IPS-18c (cell line): ENCODE results near the gene DDX20.

Source experiments
- H3K4me3 ChIP-seq: 2 replicates; pipeline ENCODE4 v1.7.0; 2013; ENCODE audit warnings: low read depth, mild to moderate bottlenecking, low read length, moderate library complexity; ENCODE audit not compliant: insufficient read depth
- H3K9me3 ChIP-seq: one replicate; pipeline ENCODE4 v1.6.1; 2013; ENCODE audit warnings: mild to moderate bottlenecking, low read length, moderate library complexity; ENCODE audit not compliant: control insufficient read depth, insufficient read depth

DDX20 gene

DNA sequence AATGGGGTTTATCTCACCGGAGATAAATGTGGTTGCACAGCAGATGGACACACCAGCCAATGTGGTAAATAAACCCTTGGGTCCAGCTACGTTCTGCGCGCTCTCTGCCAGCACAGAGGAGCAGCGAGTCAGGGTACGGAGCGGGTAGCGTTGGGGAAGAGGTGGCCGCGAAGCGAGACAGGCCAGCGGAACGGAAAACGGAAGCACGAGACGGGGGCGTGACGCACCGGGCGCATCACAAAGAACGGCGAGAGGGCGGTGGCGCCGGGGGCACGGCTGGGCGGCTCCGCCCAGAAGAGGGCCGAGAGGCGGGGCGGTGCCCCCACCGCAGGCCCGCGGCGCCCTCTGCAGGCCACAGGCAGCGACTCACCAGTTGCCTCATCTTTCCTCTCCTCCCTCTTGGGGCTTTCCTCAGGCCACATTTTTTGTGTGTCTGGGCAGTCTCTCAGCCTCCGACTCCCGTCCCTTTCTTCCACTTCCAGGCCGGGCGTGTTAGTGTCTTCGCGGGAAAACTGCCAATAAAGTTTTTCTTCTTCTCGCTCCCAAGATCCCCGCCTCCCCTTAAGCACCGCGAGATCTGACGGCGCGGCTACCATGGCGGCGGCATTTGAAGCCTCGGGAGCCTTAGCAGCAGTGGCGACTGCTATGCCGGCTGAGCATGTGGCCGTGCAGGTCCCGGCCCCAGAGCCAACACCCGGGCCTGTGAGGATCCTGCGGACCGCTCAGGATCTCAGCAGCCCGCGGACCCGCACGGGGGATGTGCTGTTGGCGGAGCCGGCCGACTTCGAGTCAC is at the start of gene DDX20:
Gene DDX20, plus strand, starts transcription at position 571 of the 793 bp plus-strand sequence. Its CDS starts 24 bp downstream, at position 595.
- Histone ChIP-seq H3K9me3 (no peaks in the 10 kb centered on the region), H3K4me3 (peak within 1 kb of the TSS; percentile 97)

DNA sequence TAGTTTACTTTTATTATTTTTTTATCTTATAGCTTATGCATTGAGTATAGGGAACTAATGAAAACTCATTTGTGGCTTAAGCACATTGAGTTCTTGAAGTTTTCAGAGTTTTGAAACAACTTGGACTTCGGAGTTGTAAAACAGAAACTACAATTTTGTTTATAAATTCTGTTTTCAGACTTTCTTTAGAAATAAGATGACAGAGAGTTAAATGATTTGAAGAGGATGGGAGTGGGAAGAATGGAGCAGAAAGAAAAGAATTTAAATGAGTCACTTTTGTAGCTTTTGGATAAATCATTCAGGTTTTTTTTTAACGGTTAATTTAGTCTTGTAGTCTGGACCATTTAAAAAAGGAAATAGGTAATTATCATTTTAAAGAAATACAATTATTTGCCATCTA is 48.8 kb upstream of the DDX20 start:
- H3K9me3 ChIP-seq = no peaks in the 10 kb centered on the region
- H3K4me3 ChIP-seq = no peak overlapping the region

DNA sequence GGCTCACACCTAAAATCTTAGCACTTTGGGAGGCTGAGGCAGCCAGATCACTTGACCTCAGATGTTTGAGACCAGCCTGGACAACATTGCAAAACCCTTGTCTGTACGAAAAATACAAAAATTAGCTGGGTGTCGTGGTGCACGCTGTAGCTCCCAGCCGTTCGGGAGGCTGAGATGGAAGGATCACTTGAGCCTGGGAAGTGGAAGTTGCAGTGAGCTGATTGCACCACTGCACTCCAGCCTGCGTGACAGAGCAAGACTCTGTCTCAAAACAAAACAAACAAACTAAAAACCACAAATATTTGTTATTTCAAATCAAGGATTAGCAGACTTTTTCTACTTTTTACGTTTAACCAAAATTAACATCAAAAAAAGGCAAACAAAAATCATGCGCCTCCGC is 47.8 kb upstream of the DDX20 start:
- H3K9me3 ChIP-seq = no peaks in the 10 kb centered on the region
- H3K4me3 ChIP-seq = no peak overlapping the region

GRCh38 chr1:111709986-111710385 is 45.7 kb upstream of the DDX20 start:
- no peak overlapping the region for H3K4me3 ChIP-seq
- H3K9me3 ChIP-seq = no peaks in the 10 kb centered on the region

DNA sequence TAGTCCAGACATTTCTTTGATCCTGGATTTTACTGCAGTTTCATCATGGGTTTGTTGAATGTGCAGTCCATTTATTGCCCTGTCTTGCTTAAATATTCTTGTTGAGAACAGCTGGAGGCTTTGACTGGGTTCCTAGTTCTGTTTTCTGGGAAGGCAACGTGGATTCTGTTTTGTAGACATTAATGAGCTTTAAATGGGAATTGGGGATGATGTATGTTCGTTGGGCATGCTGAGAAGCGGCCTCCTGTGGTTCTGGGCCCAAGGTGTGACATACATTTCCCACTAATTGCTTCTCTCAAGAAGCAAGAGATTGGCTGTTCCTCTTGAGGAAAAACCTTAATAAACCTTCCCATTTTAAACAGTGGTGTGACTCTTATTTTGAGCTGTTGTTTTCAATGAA is 39.4 kb upstream of the DDX20 start:
- no peak overlapping the region for H3K4me3 ChIP-seq
- H3K9me3 ChIP-seq = no peaks in the 10 kb centered on the region

DNA sequence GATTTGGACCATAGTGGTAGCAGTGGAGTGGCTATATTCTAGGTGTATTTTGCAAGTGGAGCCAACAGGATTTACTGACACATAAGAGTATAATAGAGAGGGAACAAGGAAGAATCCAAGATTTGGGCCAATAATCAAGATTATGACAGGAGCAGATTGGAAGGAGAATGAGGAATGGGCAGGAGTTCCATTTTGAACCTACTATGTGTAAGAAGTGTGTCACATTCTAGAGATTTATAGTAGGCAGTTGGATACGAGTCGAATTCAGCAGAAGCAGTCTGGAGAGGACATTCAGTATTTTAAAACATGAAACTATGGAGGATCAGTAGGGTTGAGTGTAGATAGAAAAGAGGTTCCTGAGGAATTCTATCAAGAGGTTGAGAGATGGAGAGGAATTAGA is 38.3 kb upstream of the DDX20 start:
- H3K9me3 ChIP-seq = no peaks in the 10 kb centered on the region

DNA sequence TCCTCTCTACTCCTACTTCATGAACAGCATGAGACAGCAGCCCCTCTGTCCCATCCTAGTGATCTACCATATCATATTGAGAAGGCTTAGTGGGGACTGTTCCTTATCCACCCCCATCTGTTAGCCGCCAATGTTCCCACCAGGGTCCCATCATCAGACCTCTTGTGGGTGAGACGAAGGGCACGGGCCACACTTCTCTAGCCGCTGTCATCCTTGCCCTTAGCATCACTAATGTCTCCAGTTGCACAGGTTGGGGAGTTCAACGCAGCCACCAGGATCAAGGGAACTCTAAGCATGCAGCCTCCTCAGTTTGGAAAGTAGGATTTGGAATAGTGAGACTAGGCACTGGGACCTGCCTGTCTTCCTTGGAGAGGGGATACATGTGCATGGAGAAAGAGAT is 36.6 kb upstream of the DDX20 start:
- Histone ChIP-seq H3K9me3 (no peaks in the 10 kb centered on the region), H3K4me3 (no peak overlapping the region)

More for the DNA sequence above, 38.3 kb upstream of the DDX20 start:
- H3K4me3 ChIP-seq = no peak overlapping the region

DNA sequence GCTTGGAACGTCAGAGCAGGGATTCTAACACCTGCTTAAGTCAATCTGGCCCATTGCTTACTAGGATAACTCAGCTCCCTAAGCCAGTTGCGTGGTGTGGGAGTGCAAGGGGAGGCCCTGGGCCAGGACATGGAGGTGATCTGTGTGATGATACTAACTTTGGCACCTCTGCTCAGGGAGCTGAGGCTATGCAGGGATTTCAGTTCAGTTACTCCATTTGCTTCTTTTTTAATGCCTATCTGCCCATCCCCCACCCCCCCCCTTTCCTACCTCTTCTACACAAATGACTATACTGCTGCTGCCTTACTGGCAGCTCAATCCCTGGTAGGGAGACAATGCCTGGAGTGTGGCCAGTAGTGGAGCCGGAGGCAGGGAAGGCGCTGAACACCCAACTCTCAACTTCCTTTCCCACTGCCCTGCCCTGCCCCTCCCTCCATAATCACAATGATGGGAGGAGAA is 36.0 kb upstream of the DDX20 start:
- H3K4me3 ChIP-seq = no peak overlapping the region
- no peaks in the 10 kb centered on the region for H3K9me3 ChIP-seq

GRCh38 chr1:111720274-111720976 is 35.3 kb upstream of the DDX20 start:
- Histone ChIP-seq H3K9me3 (no peaks in the 10 kb centered on the region), H3K4me3 (no peak overlapping the region)

GRCh38 chr1:111720977-111721786 is 34.5 kb upstream of the DDX20 start:
- Histone ChIP-seq H3K4me3 (no peak overlapping the region), H3K9me3 (no peaks in the 10 kb centered on the region)

DNA sequence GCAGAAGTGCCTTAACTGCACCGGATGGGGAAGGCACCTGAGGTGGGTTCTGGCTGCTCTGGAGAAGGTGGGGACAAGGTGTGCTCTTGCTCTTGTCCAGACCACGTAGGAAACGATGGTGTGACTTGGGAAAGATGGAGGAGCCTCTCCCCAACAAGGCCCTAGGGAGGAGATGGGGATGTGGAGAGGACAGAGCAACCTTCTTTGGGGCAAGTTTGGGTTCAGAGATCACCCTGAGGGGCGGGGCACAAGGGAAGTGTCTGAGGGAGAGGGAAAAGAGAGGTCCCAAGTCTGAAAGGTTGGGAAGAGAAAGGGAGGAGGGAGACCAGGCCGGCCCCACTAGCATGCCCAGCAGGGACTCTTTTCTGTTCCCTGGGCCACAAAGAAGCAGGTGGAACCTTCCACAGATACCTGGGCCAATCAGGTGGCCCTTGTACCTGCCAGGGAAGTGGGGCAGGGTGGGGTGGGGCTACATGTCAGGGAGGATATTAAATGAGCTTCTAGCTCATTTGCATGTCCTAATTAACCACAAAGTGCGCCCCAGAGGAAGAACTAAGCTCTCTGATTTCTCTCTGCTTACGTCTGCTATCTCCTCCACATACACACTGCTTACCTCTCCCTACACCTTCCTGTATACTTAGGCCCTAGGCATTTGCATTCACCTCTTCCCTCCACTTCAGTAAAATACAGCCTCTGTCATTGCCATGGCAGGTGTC is 32.5 kb upstream of the DDX20 start:
- H3K9me3 ChIP-seq = no peaks in the 10 kb centered on the region
- no peak overlapping the region for H3K4me3 ChIP-seq

DNA sequence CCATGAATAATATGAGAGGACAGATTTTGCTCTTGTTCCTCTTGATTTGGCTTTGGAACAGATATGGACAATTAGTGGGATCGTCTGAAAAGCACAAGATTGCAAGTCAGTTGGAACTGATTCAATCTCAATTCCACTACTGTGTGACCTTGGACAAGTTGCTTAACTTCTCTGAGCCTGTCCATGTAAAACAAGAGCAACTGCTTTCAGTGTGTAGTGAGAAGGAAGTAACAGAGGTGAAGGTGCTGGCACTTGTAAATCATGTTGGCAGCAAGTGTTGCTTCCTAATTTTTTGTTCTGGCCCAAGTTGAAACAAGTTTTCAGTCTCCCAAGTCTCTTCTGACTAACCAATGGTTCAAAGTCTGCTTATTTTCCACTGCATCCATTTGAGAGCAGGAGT is 31.8 kb upstream of the DDX20 start:
- no peak overlapping the region for H3K4me3 ChIP-seq
- no peaks in the 10 kb centered on the region for H3K9me3 ChIP-seq

- Histone ChIP-seq H3K9me3 (no peaks in the 10 kb centered on the region), H3K4me3 (no peak overlapping the region)
These were observed 30.5 kb upstream of the DDX20 start for GRCh38 chr1:111725192-111725591.

DNA sequence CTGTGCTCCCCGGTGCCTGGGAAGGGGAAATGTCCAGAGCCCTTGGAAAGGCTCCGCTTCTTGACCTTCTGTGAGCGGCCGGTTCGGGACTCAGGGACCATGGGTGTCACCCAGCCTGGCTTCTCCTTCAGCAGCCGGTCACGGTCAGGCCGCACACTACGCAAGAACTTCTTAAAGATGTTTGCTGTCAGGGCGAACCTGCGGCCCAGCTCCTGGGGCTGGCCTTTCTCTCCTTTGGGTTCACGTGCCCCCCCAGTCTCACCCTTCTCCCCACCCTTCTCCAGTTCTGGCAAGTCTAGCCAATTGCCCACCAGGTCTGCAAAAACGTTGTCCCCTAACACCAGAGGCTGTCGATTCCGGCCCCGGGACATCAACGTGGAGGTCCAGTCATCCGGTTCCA is 28.6 kb upstream of the DDX20 start:
- H3K9me3 ChIP-seq = no peaks in the 10 kb centered on the region

GRCh38 chr1:111729271-111729921 is 26.3 kb upstream of the DDX20 start:
- Histone ChIP-seq H3K9me3 (no peaks in the 10 kb centered on the region), H3K4me3 (no peak overlapping the region)

More for the DNA sequence above, 28.6 kb upstream of the DDX20 start:
- no peak overlapping the region for H3K4me3 ChIP-seq

DNA sequence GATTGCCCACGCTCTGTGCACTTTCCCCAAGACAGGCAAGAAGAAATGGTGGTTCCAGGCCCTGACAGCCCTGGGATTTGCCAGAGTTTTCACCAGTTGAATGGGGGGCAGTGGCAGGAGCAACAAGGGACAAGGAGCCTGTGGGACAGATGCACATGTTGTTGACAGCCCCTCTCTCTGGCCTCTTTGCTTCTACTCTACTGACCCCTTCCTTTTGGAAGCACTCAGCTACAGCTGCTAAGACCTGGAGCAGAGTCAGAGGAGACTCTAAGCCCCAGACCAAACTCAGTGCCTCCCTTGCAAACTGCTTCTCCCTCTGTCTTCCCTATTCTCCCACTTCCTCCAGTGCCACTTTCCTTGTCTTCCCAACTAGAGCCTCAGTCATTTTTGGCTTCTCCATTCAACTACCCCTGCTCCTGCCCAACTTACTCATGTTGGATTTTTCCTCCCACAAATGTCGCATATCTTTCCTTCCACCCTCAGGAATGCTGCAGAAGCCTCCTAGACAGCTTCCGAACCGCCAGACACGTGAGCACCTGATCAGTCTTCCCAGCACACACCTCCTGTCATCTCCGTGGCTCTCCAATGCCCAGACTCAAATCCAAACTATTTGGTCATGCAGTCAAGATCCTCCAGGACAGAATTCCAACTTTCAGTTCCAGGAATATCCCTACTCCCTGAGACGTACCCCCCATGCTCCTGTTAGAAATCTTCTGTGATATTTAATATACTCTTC is 25.6 kb upstream of the DDX20 start:
- no peaks in the 10 kb centered on the region for H3K9me3 ChIP-seq
- H3K4me3 ChIP-seq = no peak overlapping the region; the same call in 1 of the 2 replicates
